ENCODE results near the gene MTA1. TPM values are rescaled to one million over a fixed set of nuclear protein-coding genes. Genes with fewer than 3 reads are reported as not detected.
A peak's percentile ranks its signal among the peaks of the same experiment; 100 is the strongest.

Gene MTA1
- total and polyA plus RNA-seq, 10 of the 15 experiments (the other 5 are each of a cell fraction or from before 2014, with no cell fraction given) = 0.14 to 162 (median 30.6) TPM

DNA sequence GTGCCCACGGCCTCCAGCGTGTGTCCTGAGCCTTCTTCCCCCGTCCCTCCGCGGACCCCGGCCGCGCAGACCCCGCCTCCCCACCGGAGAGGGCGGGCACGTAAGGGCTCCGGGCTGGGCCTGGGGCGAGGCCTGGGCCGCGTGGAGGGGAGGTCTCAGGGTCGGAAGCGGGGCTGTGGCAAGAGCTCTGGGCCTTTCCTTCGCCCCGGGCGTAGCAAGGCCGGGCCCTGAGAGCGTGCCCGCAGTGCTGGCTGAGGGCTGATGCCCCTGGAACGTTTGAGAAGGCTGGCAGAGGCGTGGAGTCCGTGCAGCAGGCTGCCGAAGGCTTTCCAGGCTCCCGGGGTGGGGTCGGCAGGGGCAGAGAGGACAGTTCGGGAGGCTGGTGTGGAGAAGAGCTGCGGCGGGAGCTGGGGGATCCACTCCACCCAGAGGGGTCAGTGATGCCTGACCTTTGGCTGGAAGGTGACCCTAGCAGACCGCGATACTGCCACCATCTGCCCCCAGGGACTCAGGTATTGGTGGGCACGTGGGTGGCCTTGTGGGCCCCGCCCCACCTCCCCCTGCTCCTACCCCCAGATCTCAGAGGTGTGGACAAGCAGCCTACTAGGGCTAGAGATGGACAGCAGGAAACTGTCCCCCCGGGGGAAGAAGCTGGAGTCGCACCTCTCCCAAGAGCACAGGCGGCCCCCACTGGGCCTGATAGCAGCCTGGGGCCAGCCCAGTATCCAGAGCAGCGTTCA, 20.7 kb upstream of the MTA1 start:
- FAIRE-seq = no peak
- peak overlapping the region; percentile 88 for H3K4me3 ChIP-seq
- CTCF ChIA-PET = interaction anchor here (0.6 kb wide), 1 partner anchor 87 kb away, joined by 3 read pairs; no protein-coding TSS in a partner anchor

More for the DNA sequence above, 20.7 kb upstream of the MTA1 start:
- Histone ChIP-seq H3K27me3 (replicated peaks in 1 of 2; ENCODE audit: control insufficient read depth in 2 of 2, insufficient read depth in 2 of 2, low read length in 1 of 2) (no peaks in the 10 kb centered on the region), H3K9me3 (replicated peaks; ENCODE audit: control insufficient read depth, insufficient read depth, low read length) (no peaks in the 10 kb centered on the region; the same call in 2 of the 3 replicates), H3K4me1 (ENCODE audit: control insufficient read depth, insufficient read depth, low read length) (peaks cover 16% of the 10 kb centered on the region), H3K27ac (ENCODE audit: control insufficient read depth, insufficient read depth) (peak overlapping the region; percentile 84), H3K79me2 (ENCODE audit: control insufficient read depth, insufficient read depth, low read length) (peaks cover 15% of the 10 kb centered on the region), H4K20me1 (ENCODE audit: control insufficient read depth, insufficient read depth) (no peaks in the 10 kb centered on the region), H3K36me3 (ENCODE audit: control insufficient read depth in 2 of 2, insufficient read depth in 2 of 2, low read length in 1 of 2) (peaks cover 1 to 12% of the 10 kb centered on the region in 2 experiments; a peak in 3 of 4 replicates), H3K4me2 (ENCODE audit: control insufficient read depth, insufficient read depth) (peak overlapping the region; percentile 90), H2AFZ (ENCODE audit: control insufficient read depth, low read depth, low read length) (peak overlapping the region; percentile 92), H3K9ac (ENCODE audit: control insufficient read depth, insufficient read depth, low read length) (peak overlapping the region; percentile 94)
- WGBS (ENCODE audit: insufficient coverage, insufficient replicate concordance, low lambda C conversion rate, missing lambda C conversion rate) = 6% methylated on average over 36 of the region's 41 CpGs
- intact Hi-C loops (cut with micrococcal nuclease; ENCODE audit: unreplicated experiment) = no loop called here
- TF ChIP-seq MYC (IDR thresholded peaks at IDR 0.05; ENCODE audit: insufficient read depth, insufficient read length, insufficient replicate concordance, low read length, severe bottlenecking) (peak; percentile 0), NR2F1 (conservative IDR thresholded peaks at IDR 0.05) (peak; percentile 93), LARP7 (IDR thresholded peaks at IDR 0.05) (0 out of 2 replicates have a peak, but pooled peaks have one; percentile 10), EED (IDR thresholded peaks at IDR 0.05; ENCODE audit: low read depth) (no peak), RUNX3 (IDR thresholded peaks at IDR 0.05; ENCODE audit: low read length) (no peak), POLR2AphosphoS5 (IDR thresholded peaks at IDR 0.05; ENCODE audit: low read length) (peak; percentile 1; the same call in 1 of the 2 replicates), PBX3 (IDR thresholded peaks at IDR 0.05; ENCODE audit: insufficient replicate concordance, low read depth, low read length) (no peak), MEF2B (IDR thresholded peaks at IDR 0.05; ENCODE audit: partially characterized antibody, poor library complexity, severe bottlenecking) (peak; percentile 49), POLR2AphosphoS2 (IDR thresholded peaks at IDR 0.05; ENCODE audit: low read depth, low read length) (0 out of 2 replicates have a peak, but pooled peaks have one; percentile 2), IRF3 (IDR thresholded peaks at IDR 0.05) (no peak), POLR2A (IDR thresholded peaks at IDR 0.05; ENCODE audit: low read depth, low read length) (peak; percentile 39)
- no TSS peak for BruUV-seq (replicated peaks)
- DNase-seq (ENCODE audit: low read depth, low spot score) = no peak
- SMC1A ChIA-PET (ENCODE audit: uncharacterized antibody, unreplicated experiment) = interaction anchor here (0.9 to 1.1 kb wide), 2 partner anchors 23 to 28 kb away, joined by 3 to 5 read pairs; no protein-coding TSS in a partner anchor
- POLR2A ChIA-PET = interaction anchor here (0.6 to 1.0 kb wide), 2 partner anchors 83 to 91 kb away, joined by 3 to 4 read pairs; no protein-coding TSS in a partner anchor
- RAD21 ChIA-PET (ENCODE audit: unreplicated experiment) = interaction anchor here (1.4 kb wide), 1 partner anchor 82 kb away, joined by 5 read pairs; no protein-coding TSS in a partner anchor
- in situ Hi-C loops (cut with MboI) = no loop called here
- ATAC-seq = peak; percentile 76
